Spleen (tissue), 7 donors: Measurements from ENCODE around the gene SLC39A10.

Experiments
- CTCF ChIP-seq, 11 experiments: fragments of 200-600 bp in 7 of 11; fragments of 450-650 bp in 4 of 11; sonication (generic) in 4 of 11; IDR thresholded peaks in 8 of 11; conservative IDR thresholded peaks in 3 of 11; 1 replicate in 7 of 11; 2 replicates in 4 of 11; pipeline versions ENCODE4 v1.4.0 to v1.8.0; 2016 to 2021; ENCODE audit warnings: antibody characterized with exemption in 11 of 11, inconsistent platforms in 4 of 11, mild to moderate bottlenecking in 1 of 11
- POLR2A ChIP-seq, 3 donors: fragments of 450-650 bp; IDR thresholded peaks; one replicate each; pipeline ENCODE4 v1.5.1; 2017; ENCODE audit warnings: antibody characterized with exemption in 3 of 3, mild to moderate bottlenecking in 1 of 3
- donor health status: DM: no; HTN: no; CAD: no; lungs with moderate emphysema.
- donor health status: DM: no; HTN: no; CAD: no.
- donor health status: DM: no; HTN: no; CAD: no.

- TF ChIP-seq CTCF (IDR thresholded peaks at IDR 0.05 in 8 of 11, conservative IDR thresholded peaks at IDR 0.05 in 3 of 11) (no peak), POLR2A (IDR thresholded peaks at IDR 0.05) (no peak)
Measured at GRCh38 chr2:195632856-195633572, 24.0 kb upstream of the SLC39A10 start.
